SK-N-SH treated with all-trans-retinoic acid at 6 μM for 48 hours (cell line): Measurements from ENCODE around the gene CROCC2.

Source experiments
- ARNTL ChIP-seq: fragments of 450-650 bp; formaldehyde crosslinking; IDR thresholded peaks from 2 replicates; pipeline ENCODE4 v1.5.0; 2020; ENCODE audit warnings: low read depth, mild to moderate bottlenecking, moderate library complexity, borderline replicate concordance
- CSDC2 ChIP-seq: fragments of 250-450 bp; sonication (Bioruptor Pico); IDR thresholded peaks from 2 replicates; pipeline ENCODE4 v1.5.0; 2020; ENCODE audit warnings: mild to moderate bottlenecking, moderate library complexity
- CSRNP3 ChIP-seq: fragments of 250-450 bp; sonication (Bioruptor Pico); IDR thresholded peaks from 2 replicates; pipeline ENCODE4 v1.5.1; 2021; ENCODE audit warnings: mild to moderate bottlenecking, moderate library complexity
- ESRRG ChIP-seq: fragments of 250-450 bp; sonication (Bioruptor Pico); IDR thresholded peaks from 2 replicates; pipeline ENCODE4 v1.6.1; 2021; ENCODE audit warnings: mild to moderate bottlenecking
- PATZ1 ChIP-seq: fragments of 250-450 bp; sonication (Bioruptor Pico); IDR thresholded peaks from 2 replicates; pipeline ENCODE4 v1.8.0; 2020; ENCODE audit warnings: mild to moderate bottlenecking, moderate library complexity, borderline replicate concordance
- RARB ChIP-seq: fragments of 250-450 bp; sonication (Bioruptor Pico); IDR thresholded peaks from 2 replicates; pipeline ENCODE4 v1.8.0; 2021; ENCODE audit warnings: mild to moderate bottlenecking, moderate library complexity
- TOX ChIP-seq: fragments of 250-450 bp; sonication (Bioruptor Pico); IDR thresholded peaks from 2 replicates; pipeline ENCODE4 v1.8.0; 2021; ENCODE audit warnings: mild to moderate bottlenecking, moderate library complexity, borderline replicate concordance
- ZFP3 ChIP-seq: fragments of 250-450 bp; sonication (Bioruptor Pico); IDR thresholded peaks from 2 replicates; pipeline ENCODE4 v1.5.0; 2020; ENCODE audit warnings: mild to moderate bottlenecking, moderate library complexity
- ZNF70 ChIP-seq: fragments of 450-650 bp; formaldehyde crosslinking; IDR thresholded peaks from 2 replicates; pipeline ENCODE4 v1.5.0; 2020; ENCODE audit warnings: mild to moderate bottlenecking, moderate library complexity
- TF ChIP-seq, protein P1 (sequence below): fragments of 250-450 bp; sonication (Bioruptor Pico); IDR thresholded peaks from 2 replicates; pipeline ENCODE4 v1.5.1; 2020; ENCODE audit warnings: low read depth, mild to moderate bottlenecking, moderate library complexity

GRCh38 chr2:240964704-240965295, 58.7 kb downstream of the CROCC2 start:
- TF ChIP-seq RARB (CRISPR knock-in tag) (no peak), CSDC2 (CRISPR knock-in tag) (no peak), TOX (CRISPR knock-in tag) (no peak), PATZ1 (CRISPR knock-in tag) (no peak), ZNF70 (CRISPR knock-in tag) (no peak), ARNTL (CRISPR knock-in tag) (no peak), ESRRG (CRISPR knock-in tag) (no peak), CSRNP3 (CRISPR knock-in tag) (no peak), ZFP3 (CRISPR knock-in tag) (no peak)
- TF ChIP-seq, protein P1, sequence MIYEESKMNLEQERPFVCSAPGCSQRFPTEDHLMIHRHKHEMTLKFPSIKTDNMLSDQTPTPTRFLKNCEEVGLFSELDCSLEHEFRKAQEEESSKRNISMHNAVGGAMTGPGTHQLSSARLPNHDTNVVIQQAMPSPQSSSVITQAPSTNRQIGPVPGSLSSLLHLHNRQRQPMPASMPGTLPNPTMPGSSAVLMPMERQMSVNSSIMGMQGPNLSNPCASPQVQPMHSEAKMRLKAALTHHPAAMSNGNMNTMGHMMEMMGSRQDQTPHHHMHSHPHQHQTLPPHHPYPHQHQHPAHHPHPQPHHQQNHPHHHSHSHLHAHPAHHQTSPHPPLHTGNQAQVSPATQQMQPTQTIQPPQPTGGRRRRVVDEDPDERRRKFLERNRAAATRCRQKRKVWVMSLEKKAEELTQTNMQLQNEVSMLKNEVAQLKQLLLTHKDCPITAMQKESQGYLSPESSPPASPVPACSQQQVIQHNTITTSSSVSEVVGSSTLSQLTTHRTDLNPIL (CRISPR knock-in tag), result no peak
